ENCODE data around the gene HOXA2. TPM values are rescaled to one million over a fixed set of nuclear protein-coding genes. Genes with fewer than 3 reads are reported as not detected.
A peak's percentile ranks its signal among the peaks of the same experiment; 100 is the strongest.

The HOXA2 gene
- total RNA-seq, 4 donors from 2014 or later = 0.29 to 0.88 (median 0.38) TPM; not detected in 1

- in situ Hi-C loops (cut with MboI; ENCODE audit: low sequenced_read_pairs in 4 of 4) = no loop called here
- peak overlapping the region; percentile 16 to 58 (median 45) for H3K27ac ChIP-seq
- intact Hi-C loops (cut with DNase I; ENCODE audit: low total_unique reads) = loop anchor here (5.0 kb wide), 1 partner anchor 94 kb away; no protein-coding TSS in a partner anchor
- DNase-seq (no peak), ATAC-seq (no peak)
- H3K9me3 ChIP-seq = no peaks in the 10 kb centered on the region
- H3K36me3 ChIP-seq = no peaks in the 10 kb centered on the region
- peaks cover 36 to 53% of the 10 kb centered on the region in 2 donors for H3K4me1 ChIP-seq
- no peaks in the 10 kb centered on the region for H3K27me3 ChIP-seq
- TF ChIP-seq CTCF (IDR thresholded peaks at IDR 0.05 in 4 of 5, conservative IDR thresholded peaks at IDR 0.05 in 1 of 5) (no peak), POLR2A (IDR thresholded peaks at IDR 0.05) (no peak)
- H3K4me3 ChIP-seq = no peak overlapping the region
Measured at GRCh38 chr7:27125986-27126394, 23.5 kb upstream of the HOXA2 start.

GRCh38 chr7:27124902-27125689 lies 22.6 kb upstream of the HOXA2 start:
- TF ChIP-seq POLR2A (IDR thresholded peaks at IDR 0.05) = peak in 1 of 2 donors; percentile 41
- TF ChIP-seq CTCF (IDR thresholded peaks at IDR 0.05 in 4 of 5, conservative IDR thresholded peaks at IDR 0.05 in 1 of 5) = no peak
- peaks cover 42 to 62% of the 10 kb centered on the region in 2 donors for H3K4me1 ChIP-seq
- DNase-seq (no peak), ATAC-seq (no peak)
- no peaks in the 10 kb centered on the region for H3K9me3 ChIP-seq
- intact Hi-C loops (cut with DNase I; ENCODE audit: low total_unique reads) = loop anchor here (5.0 kb wide), 1 partner anchor 93 kb away; no protein-coding TSS in a partner anchor
- peak overlapping the region; percentile 16 to 58 (median 45) for H3K27ac ChIP-seq
- no peaks in the 10 kb centered on the region for H3K36me3 ChIP-seq
- in situ Hi-C loops (cut with MboI; ENCODE audit: low sequenced_read_pairs in 4 of 4) = no loop called here
- H3K27me3 ChIP-seq = no peaks in the 10 kb centered on the region
- H3K4me3 ChIP-seq = no peak overlapping the region

- no peaks in the 10 kb centered on the region for H3K9me3 ChIP-seq
- H3K4me3 ChIP-seq = no peak overlapping the region
- TF ChIP-seq CTCF (IDR thresholded peaks at IDR 0.05 in 4 of 5, conservative IDR thresholded peaks at IDR 0.05 in 1 of 5) (no peak), POLR2A (IDR thresholded peaks at IDR 0.05) (no peak)
- in situ Hi-C loops (cut with MboI; ENCODE audit: low sequenced_read_pairs in 4 of 4) = no loop called here
- intact Hi-C loops (cut with DNase I; ENCODE audit: low total_unique reads) = no loop called here
- ATAC-seq (no peak), DNase-seq (no peak)
- no peaks in the 10 kb centered on the region for H3K27me3 ChIP-seq
- H3K36me3 ChIP-seq = no peaks in the 10 kb centered on the region
- H3K4me1 ChIP-seq = peaks cover 38 to 63% of the 10 kb centered on the region in 2 donors
- H3K27ac ChIP-seq = peak overlapping the region in 2 of 4 donors; percentile 42 to 48
Measured at GRCh38 chr7:27124096-27124901, 21.8 kb upstream of the HOXA2 start.

GRCh38 chr7:27123477-27124053 lies 21.1 kb upstream of the HOXA2 start:
- TF ChIP-seq POLR2A (IDR thresholded peaks at IDR 0.05) = no peak
- TF ChIP-seq CTCF (IDR thresholded peaks at IDR 0.05 in 4 of 5, conservative IDR thresholded peaks at IDR 0.05 in 1 of 5) = no peak
- H3K27me3 ChIP-seq = no peaks in the 10 kb centered on the region
- intact Hi-C loops (cut with DNase I; ENCODE audit: low total_unique reads) = no loop called here

More at GRCh38 chr7:27123477-27124053, 21.1 kb upstream of the HOXA2 start:
- ATAC-seq (no peak), DNase-seq (no peak)
- no peak overlapping the region for H3K27ac ChIP-seq
- H3K36me3 ChIP-seq = no peaks in the 10 kb centered on the region
- H3K9me3 ChIP-seq = no peaks in the 10 kb centered on the region
- H3K4me1 ChIP-seq = peaks cover 30 to 56% of the 10 kb centered on the region in 2 donors
- in situ Hi-C loops (cut with MboI; ENCODE audit: low sequenced_read_pairs in 4 of 4) = no loop called here
- H3K4me3 ChIP-seq = no peak overlapping the region

All from gastrocnemius medialis (tissue), 4 donors.